GM18502 (cell line): ENCODE data around the gene AFF2.
"Not testable (repeated sequence)": the region's sequence is repeated elsewhere in the genome, so short reads cannot be mapped to it uniquely, and the experiment has no call there.

Source experiments
- ATAC-seq: cut with Tn5 transposase; IDR thresholded peaks from one replicate; pipeline ENCODE4 v1.9.1; 2021; ENCODE audit warnings: mild to moderate bottlenecking; ENCODE audit not compliant: unreplicated experiment, poor library complexity

Gene AFF2

GRCh38 chrX:148905400-148905799 lies 405.0 kb downstream of the AFF2 start:
- no peak for ATAC-seq

GRCh38 chrX:148906628-148907027 lies 406.2 kb downstream of the AFF2 start:
- ATAC-seq, result not testable (repeated sequence)

- no peak for ATAC-seq
These were observed 409.3 kb downstream of the AFF2 start for GRCh38 chrX:148909758-148910157.

- no peak for ATAC-seq
These were observed 413.6 kb downstream of the AFF2 start for GRCh38 chrX:148913971-148914370.

- ATAC-seq, result peak; percentile 87
These were observed 414.4 kb downstream of the AFF2 start for GRCh38 chrX:148914783-148915182.

- peak; percentile 36 for ATAC-seq
These were observed 415.1 kb downstream of the AFF2 start for GRCh38 chrX:148915474-148915873.

- ATAC-seq, result no peak
These were observed 417.0 kb downstream of the AFF2 start for GRCh38 chrX:148917441-148917840.

GRCh38 chrX:148923631-148924030 lies 423.2 kb downstream of the AFF2 start:
- no peak for ATAC-seq

GRCh38 chrX:148926371-148926770 lies 426.0 kb downstream of the AFF2 start:
- ATAC-seq, result no peak

- ATAC-seq, result no peak
These were observed 428.4 kb downstream of the AFF2 start for GRCh38 chrX:148928811-148929210.

- no peak for ATAC-seq
These were observed 429.3 kb downstream of the AFF2 start for GRCh38 chrX:148929686-148930085.

- no peak for ATAC-seq
These were observed 429.9 kb downstream of the AFF2 start for GRCh38 chrX:148930206-148930729.

GRCh38 chrX:148933881-148934280 lies 433.5 kb downstream of the AFF2 start:
- ATAC-seq, result no peak

GRCh38 chrX:148938348-148938747 lies 437.9 kb downstream of the AFF2 start:
- no peak for ATAC-seq

GRCh38 chrX:148940411-148940996 lies 440.1 kb downstream of the AFF2 start:
- ATAC-seq, result no peak

- ATAC-seq, result no peak
These were observed 442.3 kb downstream of the AFF2 start for GRCh38 chrX:148942754-148943153.

GRCh38 chrX:148947399-148947975 lies 447.1 kb downstream of the AFF2 start:
- no peak for ATAC-seq

- no peak for ATAC-seq
These were observed 455.9 kb downstream of the AFF2 start for GRCh38 chrX:148956352-148956751.

GRCh38 chrX:148958901-148959300 lies 458.5 kb downstream of the AFF2 start:
- no peak for ATAC-seq

- no peak for ATAC-seq
These were observed 459.6 kb downstream of the AFF2 start for GRCh38 chrX:148960060-148960459.

GRCh38 chrX:148961985-148962384 lies 461.6 kb downstream of the AFF2 start:
- ATAC-seq, result no peak
